Lower lobe of right lung (tissue), 2 donors: Measurements from ENCODE around the gene MMEL1. TPM values are rescaled to one million over a fixed set of nuclear protein-coding genes. Genes with fewer than 3 reads are reported as not detected.

ENCODE experiments used
- ATAC-seq, 2 donors: fragments of 200-7000 bp; cut with Tn5 transposase; one replicate each; pipeline ENCODE4 v1.9.1; 2020 to 2022; ENCODE audit warnings: mild to moderate bottlenecking in 2 of 2, moderate library complexity in 2 of 2
- DNase-seq: peaks from one replicate; pipeline ENCODE4 v3.0.0-alpha.2; 2020
- H3K27ac ChIP-seq: fragments of 200-600 bp; one replicate; pipeline ENCODE4 v1.8.0; 2022
- H3K27me3 ChIP-seq: fragments of 200-600 bp; one replicate; pipeline ENCODE4 v1.8.0; 2022; ENCODE audit warnings: low read depth
- H3K36me3 ChIP-seq: fragments of 200-600 bp; one replicate; pipeline ENCODE4 v1.8.0; 2022; ENCODE audit warnings: mild to moderate bottlenecking
- H3K4me1 ChIP-seq: fragments of 200-600 bp; one replicate; pipeline ENCODE4 v1.8.0; 2022
- H3K4me3 ChIP-seq: fragments of 200-600 bp; one replicate; pipeline ENCODE4 v1.8.0; 2022; ENCODE audit warnings: mild to moderate bottlenecking
- H3K9me3 ChIP-seq: fragments of 200-600 bp; one replicate; pipeline ENCODE4 v1.8.0; 2022
- intact Hi-C: fragments of 100-400 bp; cut with DNase I; formaldehyde crosslinking; loops from one replicate; pipeline ENCODE4 v1.11.0; 2022
- total RNA-seq: library from RNA; stranded (reverse); fragmentation: NEBNext Ultra II Directional; extraction: Animal tissue kit (Norgen Biotek cat#: 25700); gene quantifications from one replicate; pipeline ENCODE4 v1.2.1, GENCODE V29; 2021
- TF ChIP-seq, protein P1 (sequence below): fragments of 200-600 bp; IDR thresholded peaks from one replicate; pipeline ENCODE4 v1.8.0; 2022; ENCODE audit warnings: antibody characterized with exemption, mild to moderate bottlenecking
- donor health status: DM: no; HTN: yes; CAD: no; lungs with severe emphysema.

MMEL1 gene
- total RNA-seq, 1 donor from 2014 or later: 7.6 TPM

DNA sequence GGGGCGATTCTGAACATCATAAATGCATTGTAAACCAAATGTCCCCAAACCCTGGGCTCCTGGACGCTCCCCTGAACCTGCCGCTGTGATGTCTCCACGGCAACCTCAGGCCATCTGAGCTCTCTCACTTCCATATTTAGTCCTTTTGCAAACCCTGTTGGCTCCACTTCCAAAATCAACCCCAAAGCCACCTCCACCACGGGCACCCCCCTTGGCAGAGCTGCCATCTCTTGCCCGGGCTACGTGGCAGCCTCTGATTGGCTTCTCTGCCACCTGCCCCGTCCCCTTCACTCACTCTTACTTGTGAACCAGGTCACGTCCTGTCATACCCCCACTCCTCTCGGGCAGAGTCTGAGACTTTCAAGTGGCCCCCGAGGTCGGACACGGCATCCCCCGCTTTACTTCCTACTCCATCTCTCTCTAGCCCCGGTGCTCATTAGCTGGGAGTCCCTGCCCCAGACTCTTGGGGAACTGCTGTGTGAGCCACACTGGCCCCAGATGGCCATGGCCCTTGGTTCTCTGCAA is 30.4 kb downstream of the MMEL1 start:
- Histone ChIP-seq H3K36me3 (no peaks in the 10 kb centered on the region), H3K9me3 (no peaks in the 10 kb centered on the region), H3K4me3 (no peak overlapping the region), H3K27me3 (peaks cover 24% of the 10 kb centered on the region), H3K4me1 (no peaks in the 10 kb centered on the region), H3K27ac (no peak overlapping the region)
- TF ChIP-seq, protein P1, sequence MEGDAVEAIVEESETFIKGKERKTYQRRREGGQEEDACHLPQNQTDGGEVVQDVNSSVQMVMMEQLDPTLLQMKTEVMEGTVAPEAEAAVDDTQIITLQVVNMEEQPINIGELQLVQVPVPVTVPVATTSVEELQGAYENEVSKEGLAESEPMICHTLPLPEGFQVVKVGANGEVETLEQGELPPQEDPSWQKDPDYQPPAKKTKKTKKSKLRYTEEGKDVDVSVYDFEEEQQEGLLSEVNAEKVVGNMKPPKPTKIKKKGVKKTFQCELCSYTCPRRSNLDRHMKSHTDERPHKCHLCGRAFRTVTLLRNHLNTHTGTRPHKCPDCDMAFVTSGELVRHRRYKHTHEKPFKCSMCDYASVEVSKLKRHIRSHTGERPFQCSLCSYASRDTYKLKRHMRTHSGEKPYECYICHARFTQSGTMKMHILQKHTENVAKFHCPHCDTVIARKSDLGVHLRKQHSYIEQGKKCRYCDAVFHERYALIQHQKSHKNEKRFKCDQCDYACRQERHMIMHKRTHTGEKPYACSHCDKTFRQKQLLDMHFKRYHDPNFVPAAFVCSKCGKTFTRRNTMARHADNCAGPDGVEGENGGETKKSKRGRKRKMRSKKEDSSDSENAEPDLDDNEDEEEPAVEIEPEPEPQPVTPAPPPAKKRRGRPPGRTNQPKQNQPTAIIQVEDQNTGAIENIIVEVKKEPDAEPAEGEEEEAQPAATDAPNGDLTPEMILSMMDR: no peak
- no peak for DNase-seq
- intact Hi-C loops: no loop called here
- ATAC-seq: no peak

- Histone ChIP-seq H3K36me3 (no peaks in the 10 kb centered on the region), H3K9me3 (no peaks in the 10 kb centered on the region), H3K27me3 (peaks cover 24% of the 10 kb centered on the region), H3K4me3 (no peak overlapping the region), H3K27ac (no peak overlapping the region), H3K4me1 (no peaks in the 10 kb centered on the region)
- ATAC-seq: no peak
- intact Hi-C loops: no loop called here
- DNase-seq: no peak
- TF ChIP-seq, protein P1: no peak
These were observed 31.0 kb downstream of the MMEL1 start for GRCh38 chr1:2601721-2602303.

- H3K4me3 ChIP-seq: no peak overlapping the region
- H3K9me3 ChIP-seq: no peaks in the 10 kb centered on the region
- no peaks in the 10 kb centered on the region for H3K36me3 ChIP-seq
- H3K4me1 ChIP-seq: peaks cover 11% of the 10 kb centered on the region
- H3K27me3 ChIP-seq: peaks cover 9% of the 10 kb centered on the region
- no peak for DNase-seq
- intact Hi-C loops: no loop called here
- no peak for ATAC-seq
- TF ChIP-seq, protein P1: no peak
- H3K27ac ChIP-seq: no peak overlapping the region
These were observed 34.4 kb downstream of the MMEL1 start for GRCh38 chr1:2598329-2598931.

DNA sequence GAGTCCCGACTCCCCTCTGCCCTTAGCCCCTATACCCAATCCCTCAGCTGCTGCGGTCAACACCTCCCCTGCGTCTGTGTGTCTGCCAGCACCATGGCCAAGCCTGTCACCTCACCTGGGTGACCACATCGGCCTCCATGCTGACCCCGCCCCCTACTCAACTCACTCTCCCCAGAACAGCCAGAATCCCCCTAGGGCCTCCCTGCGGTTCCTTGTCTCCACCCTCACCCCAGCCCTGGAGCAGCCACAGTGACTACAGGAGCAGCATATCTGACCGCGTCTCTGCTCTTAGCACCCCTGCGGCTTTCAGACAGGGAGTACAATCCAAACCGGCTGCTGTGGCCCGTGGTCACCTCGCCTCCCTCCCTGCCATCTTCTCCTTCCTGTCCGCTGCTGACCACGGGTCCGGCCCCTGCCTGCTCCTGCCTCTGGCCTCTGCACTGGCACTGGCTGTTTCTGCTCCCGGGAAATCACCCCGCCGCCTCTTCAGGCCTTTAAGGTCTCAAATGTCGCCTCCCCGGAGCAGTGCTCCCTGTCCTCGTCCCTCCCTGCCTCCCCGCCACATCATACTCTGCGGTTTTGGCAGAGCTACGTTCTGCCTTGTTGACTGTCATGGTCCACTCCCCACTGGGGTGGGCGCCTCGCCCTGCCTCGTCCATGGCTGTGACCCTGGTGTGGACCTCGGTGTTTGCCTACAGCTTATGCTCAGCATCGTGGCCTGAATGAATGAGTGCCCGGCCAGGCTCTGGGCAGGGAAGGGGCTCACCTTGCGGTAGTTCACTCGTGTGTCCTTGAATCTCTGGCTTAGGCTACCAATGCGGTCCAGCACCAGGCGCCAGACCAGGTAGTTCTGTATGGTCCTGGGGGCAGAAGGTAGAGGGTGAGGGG is 35.1 kb downstream of the MMEL1 start:
- peaks cover 1% of the 10 kb centered on the region for H3K27me3 ChIP-seq
- intact Hi-C loops: no loop called here
- DNase-seq: no peak
- ATAC-seq: no peak
- H3K9me3 ChIP-seq: no peaks in the 10 kb centered on the region
- no peak overlapping the region for H3K27ac ChIP-seq
- no peak overlapping the region for H3K4me3 ChIP-seq
- no peaks in the 10 kb centered on the region for H3K36me3 ChIP-seq
- peaks cover 19% of the 10 kb centered on the region for H3K4me1 ChIP-seq
- TF ChIP-seq, protein P1: no peak

DNA sequence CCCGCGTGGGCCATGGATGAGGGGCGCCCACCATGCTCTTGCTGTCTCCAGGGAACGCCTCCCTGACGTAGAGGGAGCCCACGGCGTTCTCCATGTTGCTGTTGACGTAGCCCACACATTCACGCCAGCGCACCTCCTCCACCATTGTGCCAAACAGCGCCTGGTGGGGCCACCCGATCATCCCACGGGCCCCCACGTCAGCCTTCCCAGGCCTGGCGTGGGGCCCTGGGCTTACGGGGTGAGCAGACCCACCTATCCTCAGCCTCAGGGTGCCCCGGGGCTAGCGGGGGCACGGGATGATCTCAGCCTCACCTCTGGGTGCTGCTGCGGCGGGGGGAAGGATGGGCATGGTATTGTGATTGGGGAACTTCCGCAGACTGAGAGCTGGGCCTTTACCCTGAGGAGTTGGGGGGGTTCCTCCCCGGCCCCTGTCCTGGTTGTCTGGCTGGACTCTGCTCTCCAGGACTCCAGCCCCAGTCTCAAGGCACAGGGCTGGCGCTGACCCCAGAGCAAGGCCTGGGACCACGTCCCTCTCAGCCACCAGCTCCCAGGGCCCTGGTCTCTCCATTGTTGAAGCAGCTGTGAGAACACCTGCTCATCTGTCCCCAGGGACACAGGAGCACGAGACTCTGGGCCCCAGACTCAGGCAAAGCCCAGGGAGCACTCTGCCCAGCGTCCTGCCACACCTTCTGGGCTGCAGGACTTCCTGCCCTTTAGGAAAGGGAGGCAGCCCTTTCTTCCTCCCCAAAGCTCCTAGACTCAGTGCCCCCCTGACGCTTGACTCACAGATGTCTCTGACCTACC is 36.1 kb downstream of the MMEL1 start:
- Histone ChIP-seq H3K4me3 (no peak overlapping the region), H3K9me3 (no peaks in the 10 kb centered on the region), H3K4me1 (peaks cover 21% of the 10 kb centered on the region), H3K27ac (no peak overlapping the region), H3K36me3 (no peaks in the 10 kb centered on the region), H3K27me3 (no peaks in the 10 kb centered on the region)
- TF ChIP-seq, protein P1: no peak
- intact Hi-C loops: no loop called here
- DNase-seq (no peak), ATAC-seq (no peak)
